Measurements from ENCODE around the gene SP4.
"Not testable (repeated sequence)": the region's sequence is repeated elsewhere in the genome, so short reads cannot be mapped to it uniquely, and the experiment has no call there.

SP4 gene

DNA sequence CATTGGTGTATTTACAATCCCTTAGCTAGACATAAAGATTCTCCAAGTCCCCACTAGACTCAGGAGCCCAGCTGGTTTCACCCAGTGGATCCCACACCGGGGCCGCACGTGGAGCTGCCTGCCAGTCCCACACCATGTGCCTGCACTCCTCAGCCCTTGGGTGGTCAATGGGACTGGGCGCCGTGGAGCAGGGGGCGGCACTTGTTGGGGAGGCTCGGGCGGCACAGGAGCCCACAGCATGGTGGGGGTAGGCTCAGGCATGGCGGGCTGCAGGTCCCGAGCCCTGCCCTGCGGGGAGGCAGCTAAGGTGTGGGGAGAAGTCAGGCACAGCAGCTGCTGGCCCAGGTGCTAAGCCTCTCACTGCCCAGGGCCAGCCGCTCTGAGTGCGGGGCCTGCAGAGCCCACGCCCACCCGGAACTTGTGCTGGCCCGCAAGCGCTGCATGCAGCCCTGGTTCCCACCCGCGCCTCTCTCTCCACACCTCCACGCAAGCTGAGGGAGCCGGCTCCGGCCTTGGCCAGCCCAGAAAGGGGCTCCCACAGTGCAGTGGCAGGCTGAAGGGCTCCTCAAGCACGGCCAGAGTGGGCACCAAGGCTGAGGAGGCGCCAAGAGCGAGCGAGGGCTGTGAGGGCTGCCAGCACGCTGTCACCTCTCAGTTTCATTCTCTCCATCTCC, 108.7 kb downstream of the SP4 start:
- H3K9ac ChIP-seq (ENCODE audit: low read depth, low read length); H3K36me3 ChIP-seq (ENCODE audit: control insufficient read depth, insufficient read depth, low read length); H3K9me3 ChIP-seq (ENCODE audit: control insufficient read depth, insufficient read depth, low read length); H3K27me3 ChIP-seq (ENCODE audit: control insufficient read depth, insufficient read depth, low read length); H3K4me3 ChIP-seq (ENCODE audit: low read depth, low read length); H3K4me1 ChIP-seq (ENCODE audit: control insufficient read depth, insufficient read depth, low read length): not testable (repeated sequence)

- Histone ChIP-seq H3K9ac (ENCODE audit: low read depth, low read length) (no peak overlapping the region), H3K36me3 (ENCODE audit: control insufficient read depth, insufficient read depth, low read length) (no peaks in the 10 kb centered on the region), H3K9me3 (ENCODE audit: control insufficient read depth, insufficient read depth, low read length) (no peaks in the 10 kb centered on the region), H3K4me3 (ENCODE audit: low read depth, low read length) (no peak overlapping the region), H3K4me1 (ENCODE audit: control insufficient read depth, insufficient read depth, low read length) (peaks cover 5% of the 10 kb centered on the region), H3K27me3 (ENCODE audit: control insufficient read depth, insufficient read depth, low read length) (peaks cover 16% of the 10 kb centered on the region)
Measured at GRCh38 chr7:21538936-21539495, 111.1 kb downstream of the SP4 start.

- H3K27me3 ChIP-seq (ENCODE audit: control insufficient read depth, insufficient read depth, low read length), result peaks cover 26% of the 10 kb centered on the region
- H3K36me3 ChIP-seq (ENCODE audit: control insufficient read depth, insufficient read depth, low read length), result no peaks in the 10 kb centered on the region
- H3K4me1 ChIP-seq (ENCODE audit: control insufficient read depth, insufficient read depth, low read length), result peaks cover 17% of the 10 kb centered on the region
- H3K9ac ChIP-seq (ENCODE audit: low read depth, low read length), result peak within 1 kb of the TSS; percentile 38
- H3K4me3 ChIP-seq (ENCODE audit: low read depth, low read length), result peak within 1 kb of the TSS; percentile 72
- H3K9me3 ChIP-seq (ENCODE audit: control insufficient read depth, insufficient read depth, low read length), result no peaks in the 10 kb centered on the region
Measured at GRCh38 chr7:21542891-21543527, 115.1 kb downstream of the SP4 start, which contains the start of gene DNAH11. DNAH11 (plus strand) TSS chr7:21543039; CDS start chr7:21543246, 207 bp downstream.

- peaks cover 17% of the 10 kb centered on the region for H3K4me1 ChIP-seq (ENCODE audit: control insufficient read depth, insufficient read depth, low read length)
- no peaks in the 10 kb centered on the region for H3K36me3 ChIP-seq (ENCODE audit: control insufficient read depth, insufficient read depth, low read length)
- H3K9me3 ChIP-seq (ENCODE audit: control insufficient read depth, insufficient read depth, low read length), result no peaks in the 10 kb centered on the region
- peaks cover 26% of the 10 kb centered on the region for H3K27me3 ChIP-seq (ENCODE audit: control insufficient read depth, insufficient read depth, low read length)
- peak overlapping the region; percentile 38 for H3K9ac ChIP-seq (ENCODE audit: low read depth, low read length)
- H3K4me3 ChIP-seq (ENCODE audit: low read depth, low read length), result peak overlapping the region; percentile 72
Measured at GRCh38 chr7:21543528-21544302, 115.8 kb downstream of the SP4 start.

DNA sequence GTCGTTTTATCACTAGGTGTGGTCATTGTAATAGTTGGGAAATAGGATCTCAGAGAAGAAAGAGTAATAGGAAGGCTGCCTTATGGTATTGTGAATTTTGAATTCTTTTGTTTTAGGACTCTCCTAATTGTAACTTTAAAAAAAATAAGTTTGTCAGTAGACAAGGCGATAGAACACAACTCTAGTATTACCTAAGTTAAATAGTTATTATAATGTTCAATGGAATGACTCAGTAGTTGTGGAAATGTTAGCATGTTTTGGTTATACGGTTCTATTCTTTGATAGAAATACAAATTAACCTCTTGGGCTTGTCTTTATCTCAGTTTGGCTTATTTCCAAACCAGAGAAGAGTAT, 116.4 kb downstream of the SP4 start:
- peaks cover 17% of the 10 kb centered on the region for H3K4me1 ChIP-seq (ENCODE audit: control insufficient read depth, insufficient read depth, low read length)
- H3K9me3 ChIP-seq (ENCODE audit: control insufficient read depth, insufficient read depth, low read length), result no peaks in the 10 kb centered on the region
- H3K36me3 ChIP-seq (ENCODE audit: control insufficient read depth, insufficient read depth, low read length), result no peaks in the 10 kb centered on the region
- H3K9ac ChIP-seq (ENCODE audit: low read depth, low read length), result no peak overlapping the region
- H3K27me3 ChIP-seq (ENCODE audit: control insufficient read depth, insufficient read depth, low read length), result peaks cover 26% of the 10 kb centered on the region
- peak overlapping the region; percentile 72 for H3K4me3 ChIP-seq (ENCODE audit: low read depth, low read length)

GRCh38 chr7:21544715-21545114, 116.8 kb downstream of the SP4 start:
- Histone ChIP-seq H3K9ac (ENCODE audit: low read depth, low read length) (no peak overlapping the region), H3K4me1 (ENCODE audit: control insufficient read depth, insufficient read depth, low read length) (peaks cover 12% of the 10 kb centered on the region), H3K4me3 (ENCODE audit: low read depth, low read length) (no peak overlapping the region), H3K36me3 (ENCODE audit: control insufficient read depth, insufficient read depth, low read length) (no peaks in the 10 kb centered on the region), H3K27me3 (ENCODE audit: control insufficient read depth, insufficient read depth, low read length) (peaks cover 26% of the 10 kb centered on the region), H3K9me3 (ENCODE audit: control insufficient read depth, insufficient read depth, low read length) (no peaks in the 10 kb centered on the region)

DNA sequence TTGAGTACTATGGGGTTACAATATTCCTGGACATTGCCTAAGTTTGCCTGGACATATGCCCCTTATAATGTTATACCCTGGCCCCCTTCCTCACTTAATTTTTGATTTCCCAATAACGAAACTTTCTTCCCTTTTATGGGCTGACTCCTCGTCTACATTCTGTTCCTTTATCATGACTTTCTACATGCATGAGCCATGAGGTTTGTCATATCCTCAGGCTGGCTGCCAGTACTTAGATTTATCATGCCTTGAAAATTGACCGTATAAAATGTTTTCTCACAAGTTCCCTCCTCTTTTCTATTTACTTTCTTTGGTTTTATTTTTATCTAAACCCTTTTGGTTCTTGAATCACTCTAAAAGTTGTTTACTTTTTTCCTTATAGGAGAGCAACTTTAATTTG, 119.6 kb downstream of the SP4 start:
- Histone ChIP-seq H3K4me1 (ENCODE audit: control insufficient read depth, insufficient read depth, low read length) (peaks cover 16% of the 10 kb centered on the region), H3K36me3 (ENCODE audit: control insufficient read depth, insufficient read depth, low read length) (no peaks in the 10 kb centered on the region), H3K9ac (ENCODE audit: low read depth, low read length) (no peak overlapping the region), H3K9me3 (ENCODE audit: control insufficient read depth, insufficient read depth, low read length) (no peaks in the 10 kb centered on the region), H3K27me3 (ENCODE audit: control insufficient read depth, insufficient read depth, low read length) (peaks cover 18% of the 10 kb centered on the region), H3K4me3 (ENCODE audit: low read depth, low read length) (no peak overlapping the region)

DNA sequence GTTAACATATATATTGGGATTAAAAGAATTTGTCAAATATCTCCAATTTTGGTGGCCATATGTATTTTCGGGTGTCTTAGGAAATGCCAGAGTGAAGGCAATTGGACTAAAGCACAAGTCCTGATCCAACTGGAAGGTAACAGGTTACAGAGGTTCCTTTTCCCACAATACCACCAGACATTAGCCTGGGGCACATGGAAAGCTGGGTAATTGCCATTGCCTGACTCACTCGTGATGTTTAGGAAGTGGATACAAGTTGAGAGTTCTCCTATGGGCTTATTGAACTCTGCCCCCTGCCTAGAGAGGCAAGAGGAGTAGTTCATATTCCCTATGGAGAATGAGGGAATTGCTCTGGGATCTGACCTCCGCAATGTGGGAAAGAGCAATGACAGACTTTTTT, 120.6 kb downstream of the SP4 start:
- Histone ChIP-seq H3K4me3 (ENCODE audit: low read depth, low read length) (no peak overlapping the region), H3K36me3 (ENCODE audit: control insufficient read depth, insufficient read depth, low read length) (no peaks in the 10 kb centered on the region), H3K4me1 (ENCODE audit: control insufficient read depth, insufficient read depth, low read length) (peaks cover 16% of the 10 kb centered on the region), H3K9ac (ENCODE audit: low read depth, low read length) (no peak overlapping the region), H3K9me3 (ENCODE audit: control insufficient read depth, insufficient read depth, low read length) (no peaks in the 10 kb centered on the region), H3K27me3 (ENCODE audit: control insufficient read depth, insufficient read depth, low read length) (peaks cover 16% of the 10 kb centered on the region)

DNA sequence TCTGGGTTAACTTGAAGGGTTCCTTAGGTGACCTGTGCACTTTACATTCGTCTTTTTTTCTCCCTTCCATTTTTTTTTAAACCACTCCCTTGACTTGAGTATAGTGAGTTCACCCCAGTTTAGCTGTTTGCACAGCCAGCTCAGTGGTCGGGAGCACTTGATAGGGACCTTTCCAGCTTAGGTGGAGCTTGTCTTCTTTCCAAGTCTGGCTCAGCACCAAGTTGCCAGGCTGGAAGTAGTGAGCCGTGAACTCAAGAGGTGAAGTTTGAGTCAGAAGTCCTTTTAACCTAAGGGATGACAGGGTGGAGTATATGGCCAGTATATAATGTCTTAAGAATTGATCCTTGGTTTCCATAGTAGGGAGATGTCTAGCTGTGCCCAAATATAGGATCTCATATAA, 122.2 kb downstream of the SP4 start:
- no peaks in the 10 kb centered on the region for H3K9me3 ChIP-seq (ENCODE audit: control insufficient read depth, insufficient read depth, low read length)
- no peak overlapping the region for H3K4me3 ChIP-seq (ENCODE audit: low read depth, low read length)
- H3K9ac ChIP-seq (ENCODE audit: low read depth, low read length), result no peak overlapping the region
- no peaks in the 10 kb centered on the region for H3K36me3 ChIP-seq (ENCODE audit: control insufficient read depth, insufficient read depth, low read length)
- peaks cover under 1% of the 10 kb centered on the region for H3K27me3 ChIP-seq (ENCODE audit: control insufficient read depth, insufficient read depth, low read length)
- H3K4me1 ChIP-seq (ENCODE audit: control insufficient read depth, insufficient read depth, low read length), result peaks cover 10% of the 10 kb centered on the region

DNA sequence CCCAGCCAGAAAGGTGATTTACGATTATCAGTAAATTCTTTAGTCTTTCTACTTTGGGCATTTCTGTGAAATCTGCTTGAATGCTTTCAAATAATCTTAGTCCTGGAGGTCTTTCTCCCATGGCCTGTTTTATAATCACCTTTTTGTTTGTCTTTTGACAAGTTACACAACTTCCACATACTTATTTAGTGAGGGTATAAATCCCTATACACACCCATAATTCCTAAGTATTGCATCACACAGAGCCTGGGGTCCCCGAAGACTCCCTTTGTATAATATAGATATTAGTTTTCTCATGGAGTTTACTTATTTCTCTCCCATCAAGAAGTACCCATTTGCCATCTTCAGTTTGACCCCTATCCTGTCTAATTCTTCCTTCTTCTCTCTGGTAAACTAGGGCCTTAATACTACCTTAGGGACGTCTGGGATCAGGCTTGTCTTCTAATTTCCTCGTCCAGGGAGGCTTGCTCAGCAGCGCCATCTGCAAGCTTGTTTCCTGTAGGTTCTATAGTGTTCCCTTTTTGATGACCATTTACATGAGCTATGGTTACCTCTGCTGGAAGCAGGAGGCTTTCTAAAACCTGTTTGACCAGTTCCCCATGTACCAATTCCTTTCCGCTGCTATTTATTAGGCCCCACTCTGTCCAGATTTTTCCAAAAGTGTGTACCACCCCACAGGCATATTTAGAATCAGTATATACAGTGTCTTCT, 123.1 kb downstream of the SP4 start:
- Histone ChIP-seq H3K4me1 (ENCODE audit: control insufficient read depth, insufficient read depth, low read length) (peaks cover 5% of the 10 kb centered on the region), H3K36me3 (ENCODE audit: control insufficient read depth, insufficient read depth, low read length) (no peaks in the 10 kb centered on the region), H3K9me3 (ENCODE audit: control insufficient read depth, insufficient read depth, low read length) (no peaks in the 10 kb centered on the region), H3K4me3 (ENCODE audit: low read depth, low read length) (no peak overlapping the region), H3K27me3 (ENCODE audit: control insufficient read depth, insufficient read depth, low read length) (no peaks in the 10 kb centered on the region), H3K9ac (ENCODE audit: low read depth, low read length) (no peak overlapping the region)

GRCh38 chr7:21562385-21562784, 134.5 kb downstream of the SP4 start:
- Histone ChIP-seq H3K4me3 (ENCODE audit: low read depth, low read length) (no peak overlapping the region), H3K27me3 (ENCODE audit: control insufficient read depth, insufficient read depth, low read length) (no peaks in the 10 kb centered on the region), H3K9me3 (ENCODE audit: control insufficient read depth, insufficient read depth, low read length) (no peaks in the 10 kb centered on the region), H3K36me3 (ENCODE audit: control insufficient read depth, insufficient read depth, low read length) (no peaks in the 10 kb centered on the region), H3K4me1 (ENCODE audit: control insufficient read depth, insufficient read depth, low read length) (no peaks in the 10 kb centered on the region), H3K9ac (ENCODE audit: low read depth, low read length) (no peak overlapping the region)

Data from iPS-15b (cell line).